Heart left ventricle (tissue), 16 donors: ENCODE results near the gene GABRB1. TPM values are rescaled to one million over a fixed set of nuclear protein-coding genes. Genes with fewer than 3 reads are reported as not detected.

Experiments used
- ATAC-seq, 4 donors: fragments of 200-7000 bp; cut with Tn5 transposase; one replicate each; pipeline ENCODE4 v1.9.1; 2020 to 2022; ENCODE audit warnings: moderate library complexity in 4 of 4, mild to moderate bottlenecking in 3 of 4, moderate number of reproducible peaks in 1 of 4
- DNase-seq, 5 donors: peaks; one replicate each; pipeline ENCODE4 v3.0.0-alpha.2; 2020
- H3K27ac ChIP-seq, 12 donors: fragments of 200-600 bp; sonication (generic) in 4 of 12; one replicate each; pipeline versions ENCODE4 v1.5.0 to v1.8.0; 2016 to 2022; ENCODE audit warnings: mild to moderate bottlenecking in 2 of 12
- H3K27me3 ChIP-seq, 9 donors: fragments of 200-600 bp; sonication (generic) in 2 of 9; one replicate each; pipeline versions ENCODE4 v1.5.1 to v1.8.0; 2016 to 2022; ENCODE audit warnings: mild to moderate bottlenecking in 3 of 9
- H3K36me3 ChIP-seq, 9 donors: fragments of 200-600 bp; sonication (generic) in 2 of 9; one replicate each; pipeline versions ENCODE4 v1.5.0 to v1.8.0; 2018 to 2022; ENCODE audit warnings: mild to moderate bottlenecking in 2 of 9
- H3K4me1 ChIP-seq, 12 donors: fragments of 200-600 bp; sonication (generic) in 4 of 12; one replicate each; pipeline versions ENCODE4 v1.5.0 to v1.8.0; 2016 to 2022; ENCODE audit warnings: mild to moderate bottlenecking in 3 of 12
- H3K4me3 ChIP-seq, 12 donors: fragments of 200-600 bp; sonication (generic) in 4 of 12; one replicate each; pipeline versions ENCODE4 v1.5.0 to v1.8.0; 2017 to 2022; ENCODE audit warnings: mild to moderate bottlenecking in 9 of 12, moderate library complexity in 4 of 12
- H3K9me3 ChIP-seq, 12 donors: fragments of 200-600 bp; sonication (generic) in 4 of 12; one replicate each; pipeline versions ENCODE4 v1.5.0 to v1.8.0; 2016 to 2022; ENCODE audit warnings: mild to moderate bottlenecking in 1 of 12
- POLR2A ChIP-seq, 2 donors: fragments of 450-650 bp; IDR thresholded peaks; one replicate each; pipeline ENCODE4 v1.6.1; 2017; ENCODE audit warnings: antibody characterized with exemption in 2 of 2, mild to moderate bottlenecking in 2 of 2, moderate library complexity in 2 of 2
- WGBS, 4 donors: extraction: QIAGEN DNeasy Blood & Tissue Kit in 2 of 4; methylation state at CpG; one replicate each; pipeline versions ENCODE4 v1.1.5 to v1.1.7; 2013 to 2018; 5-methylcytosine and 5-hydroxymethylcytosine counted together
- intact Hi-C, 10 donors: fragments of 100-400 bp; cut with DNase I; formaldehyde crosslinking; loops; one replicate each; pipeline versions ENCODE4 v1.11.1 to v1.14.2; 2022
- polyA plus RNA-seq, 2 donors: library from polyadenylated mRNA; stranded (reverse); fragments of 200-250 nt; gene quantifications; one replicate each; pipeline ENCODE4 v1.2.3, GENCODE V29; 2013
- total RNA-seq, 9 donors: library from RNA; depleted of rRNA in 2 of 9; stranded (reverse); fragments of >200 nt in 2 of 9; fragmentation: NEBNext Ultra II Directional in 3 of 9; extraction: Animal tissue kit (Norgen Biotek cat#: 25700) in 3 of 9; gene quantifications; one replicate each; pipeline versions ENCODE4 v1.1.0 to v1.2.4, GENCODE V29; 2016 to 2023
- TF ChIP-seq, protein P1 (sequence below), 12 donors: fragments of 200-600 bp; sonication (generic) in 4 of 12; IDR thresholded peaks; one replicate each; pipeline versions ENCODE4 v1.5.0 to v1.8.0; 2018 to 2022; ENCODE audit warnings: antibody characterized with exemption in 12 of 12, mild to moderate bottlenecking in 5 of 12
- donor health status: ischemic (EF 13 %, LVEDD 7.1; RV severe dilation, severe dysfunction).
- donor health status: healthy with polysubstance abuse.
- donor health status: DM: no; HTN: yes; CAD: no.
- donor health status: DM: no; HTN: no; CAD: no.
- donor health status: ischemic (EF 25% LVEDD 6.9; RV normal size, moderate dysfunction).
- donor health status: ischemic (EF 25% LVEDD 5.7; RV mildly dilated, moderate dysfunction).
- donor health status: healthy.
- donor health status: DM: yes; HTN: yes; CAD: no.
- donor health status: ischemic (EF 35%, LVEDD 5.7; RV mildly dilated, moderate dysfunction).
- donor health status: nonischemic (EF 11% LVEDD 7.7; RV severe dilation, severe dysfunction).
- donor health status: DM: yes; HTN: yes; CAD: no.
- donor health status: PGD.
- donor health status: ischemic (EF 29% LVEDD 5.4; RV normal size, mild dysfunction).
- donor health status: nonischemic (EF 23%, LVEDD 6.1; RV moderate dilation, normal function).

The GABRB1 gene
- total and polyA plus RNA-seq, 11 donors = 1.0 to 13.6 (median 4.5) TPM

DNA sequence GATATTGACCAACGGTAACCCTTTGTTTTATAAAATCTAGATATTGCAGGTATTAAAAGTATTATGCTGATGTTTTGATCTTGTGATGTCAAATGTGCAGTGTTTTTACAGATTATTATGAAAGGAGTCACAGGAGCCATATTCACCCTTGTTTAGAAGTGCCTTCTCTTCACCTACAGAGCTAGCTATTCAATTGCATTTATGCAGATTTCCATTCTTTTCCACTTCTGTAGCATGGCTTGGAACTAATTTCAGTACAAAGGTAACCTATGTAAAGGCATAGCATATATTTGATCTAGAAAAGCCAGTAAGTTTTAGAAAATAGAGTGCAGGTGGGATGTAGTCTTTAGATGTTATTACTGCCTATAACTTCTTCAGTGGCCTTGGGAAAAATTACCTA, 176.2 kb downstream of the GABRB1 start:
- Histone ChIP-seq H3K27me3 (no peaks in the 10 kb centered on the region), H3K4me3 (no peak overlapping the region), H3K9me3 (no peaks in the 10 kb centered on the region), H3K27ac (no peak overlapping the region), H3K36me3 (no peaks in the 10 kb centered on the region), H3K4me1 (no peaks in the 10 kb centered on the region)
- WGBS, 4 donors = 82 to 92% (median 92%) methylated on average over 1 of the region's 1 CpG
- DNase-seq (no peak), ATAC-seq (no peak)
- intact Hi-C loops = no loop called here
- TF ChIP-seq, protein P1, sequence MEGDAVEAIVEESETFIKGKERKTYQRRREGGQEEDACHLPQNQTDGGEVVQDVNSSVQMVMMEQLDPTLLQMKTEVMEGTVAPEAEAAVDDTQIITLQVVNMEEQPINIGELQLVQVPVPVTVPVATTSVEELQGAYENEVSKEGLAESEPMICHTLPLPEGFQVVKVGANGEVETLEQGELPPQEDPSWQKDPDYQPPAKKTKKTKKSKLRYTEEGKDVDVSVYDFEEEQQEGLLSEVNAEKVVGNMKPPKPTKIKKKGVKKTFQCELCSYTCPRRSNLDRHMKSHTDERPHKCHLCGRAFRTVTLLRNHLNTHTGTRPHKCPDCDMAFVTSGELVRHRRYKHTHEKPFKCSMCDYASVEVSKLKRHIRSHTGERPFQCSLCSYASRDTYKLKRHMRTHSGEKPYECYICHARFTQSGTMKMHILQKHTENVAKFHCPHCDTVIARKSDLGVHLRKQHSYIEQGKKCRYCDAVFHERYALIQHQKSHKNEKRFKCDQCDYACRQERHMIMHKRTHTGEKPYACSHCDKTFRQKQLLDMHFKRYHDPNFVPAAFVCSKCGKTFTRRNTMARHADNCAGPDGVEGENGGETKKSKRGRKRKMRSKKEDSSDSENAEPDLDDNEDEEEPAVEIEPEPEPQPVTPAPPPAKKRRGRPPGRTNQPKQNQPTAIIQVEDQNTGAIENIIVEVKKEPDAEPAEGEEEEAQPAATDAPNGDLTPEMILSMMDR (IDR thresholded peaks at IDR 0.05) = no peak
- no peak for TF ChIP-seq POLR2A (IDR thresholded peaks at IDR 0.05)

DNA sequence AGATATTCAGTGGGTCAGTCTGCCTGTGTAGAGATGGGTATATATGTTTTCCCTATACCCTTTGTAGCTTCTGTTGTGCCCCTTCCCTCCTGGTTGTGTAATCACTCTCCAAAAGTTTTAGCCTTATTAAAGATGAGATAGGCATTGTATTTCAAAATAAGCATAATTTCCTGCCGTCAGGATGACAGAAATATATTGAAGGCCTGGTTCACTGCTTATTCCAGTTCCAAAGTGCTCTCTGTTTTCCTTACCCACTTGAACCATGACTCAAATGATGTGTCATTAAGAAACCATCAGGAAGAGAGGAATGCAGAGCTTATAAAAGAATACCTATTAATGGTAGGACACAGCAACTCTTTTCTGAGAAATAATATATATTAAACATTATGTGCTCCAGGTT, 178.5 kb downstream of the GABRB1 start:
- no peaks in the 10 kb centered on the region for H3K9me3 ChIP-seq
- H3K4me3 ChIP-seq = no peak overlapping the region
- DNase-seq (no peak), ATAC-seq (no peak)
- TF ChIP-seq, protein P1 (IDR thresholded peaks at IDR 0.05) = no peak
- 50 to 69% (median 56%) methylated on average over 1 of the region's 1 CpG for WGBS, 4 donors
- H3K4me1 ChIP-seq = no peaks in the 10 kb centered on the region
- intact Hi-C loops = no loop called here
- H3K27ac ChIP-seq = no peak overlapping the region
- H3K36me3 ChIP-seq = no peaks in the 10 kb centered on the region
- H3K27me3 ChIP-seq = no peaks in the 10 kb centered on the region

DNA sequence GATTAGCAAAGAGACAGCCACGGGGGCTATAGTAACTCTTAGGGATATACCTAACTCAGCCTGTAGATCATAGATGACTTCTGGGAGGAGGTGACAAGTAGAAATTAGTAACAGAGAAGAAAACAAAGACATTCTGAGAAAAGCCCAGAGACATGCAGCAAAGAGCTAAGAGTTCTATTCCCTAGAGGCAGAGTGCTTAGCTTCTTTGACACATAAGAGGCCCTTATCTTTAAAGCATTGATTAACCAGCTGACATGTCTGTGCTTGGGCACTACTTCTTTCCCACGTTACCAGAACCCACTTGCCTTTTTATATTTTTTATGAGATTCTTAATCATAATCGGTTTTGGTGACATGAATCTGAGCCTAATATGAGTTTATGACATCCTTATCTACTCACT, 179.5 kb downstream of the GABRB1 start:
- DNase-seq (no peak), ATAC-seq (no peak)
- no peak overlapping the region for H3K27ac ChIP-seq
- no peaks in the 10 kb centered on the region for H3K4me1 ChIP-seq
- H3K9me3 ChIP-seq = no peaks in the 10 kb centered on the region
- H3K27me3 ChIP-seq = no peaks in the 10 kb centered on the region
- no peak for TF ChIP-seq POLR2A (IDR thresholded peaks at IDR 0.05)
- TF ChIP-seq, protein P1 (IDR thresholded peaks at IDR 0.05) = no peak
- intact Hi-C loops = no loop called here
- WGBS, 4 donors = 44 to 51% (median 49%) methylated on average over 3 of the region's 3 CpGs
- H3K36me3 ChIP-seq = no peaks in the 10 kb centered on the region
- no peak overlapping the region for H3K4me3 ChIP-seq

DNA sequence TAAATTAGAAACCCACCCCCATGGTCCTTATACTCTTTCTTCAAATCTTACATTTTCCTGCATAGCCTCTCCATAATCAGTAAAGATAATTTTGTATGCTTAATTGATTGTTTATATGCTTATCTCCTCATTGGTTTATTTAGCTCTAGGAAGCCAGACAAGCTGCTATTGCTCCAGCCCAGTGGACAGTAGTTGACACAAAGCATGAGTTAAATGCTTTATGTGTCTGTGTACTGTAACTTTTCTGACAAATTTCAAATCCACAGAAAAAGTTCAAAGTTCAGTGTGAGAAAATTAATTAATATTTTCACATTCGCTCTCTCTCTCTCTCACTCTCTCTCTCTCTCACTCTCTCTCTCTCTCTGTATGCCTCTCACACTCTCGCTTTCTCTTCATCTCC, 181.7 kb downstream of the GABRB1 start:
- H3K27ac ChIP-seq = no peak overlapping the region
- no peaks in the 10 kb centered on the region for H3K27me3 ChIP-seq
- ATAC-seq (no peak), DNase-seq (no peak)
- 71 to 85% (median 72%) methylated on average over 2 of the region's 2 CpGs for WGBS, 4 donors
- H3K9me3 ChIP-seq = no peaks in the 10 kb centered on the region
- H3K4me3 ChIP-seq = no peak overlapping the region
- no peaks in the 10 kb centered on the region for H3K36me3 ChIP-seq
- TF ChIP-seq, protein P1 (IDR thresholded peaks at IDR 0.05) = no peak
- TF ChIP-seq POLR2A (IDR thresholded peaks at IDR 0.05) = no peak
- intact Hi-C loops = no loop called here
- H3K4me1 ChIP-seq = no peaks in the 10 kb centered on the region
